D721Med (cell line): Measurements from ENCODE around the gene TMEM218.
"Not testable (repeated sequence)": the region's sequence is repeated elsewhere in the genome, so short reads cannot be mapped to it uniquely, and the experiment has no call there.

Source experiments
- DNase-seq: peaks from one replicate; pipeline ENCODE4 v3.0.0; 2011; ENCODE audit warnings: low spot score; ENCODE audit not compliant: insufficient read length
- FAIRE-seq: peaks from 2 replicates; lab custom pipeline; 2011; peaks lifted over from hg19 to GRCh38; lab: Jason Lieb, UNC
- CTCF ChIP-seq: IDR thresholded peaks from 2 replicates; pipeline ENCODE4 v1.5.1; 2012; ENCODE audit warnings: mild to moderate bottlenecking, control low read depth; ENCODE audit not compliant: insufficient read depth; ENCODE audit errors: missing control alignments

Gene TMEM218

GRCh38 chr11:125064070-125064469 lies 47.4 kb downstream of the TMEM218 start:
- no peak for TF ChIP-seq CTCF
- FAIRE-seq, result no peak
- no peak for DNase-seq

GRCh38 chr11:125063429-125064043 lies 47.9 kb downstream of the TMEM218 start:
- FAIRE-seq, result no peak
- DNase-seq, result no peak
- TF ChIP-seq CTCF, result no peak

GRCh38 chr11:125062931-125063428 lies 48.4 kb downstream of the TMEM218 start, which contains the start of gene SLC37A2:
Gene SLC37A2 (plus strand): TSS chr11:125063305. CDS start chr11:125063368, 63 bp downstream.
- TF ChIP-seq CTCF, result no peak
- no peak for DNase-seq
- no peak for FAIRE-seq

GRCh38 chr11:125062218-125062930 lies 49.1 kb downstream of the TMEM218 start:
- FAIRE-seq (no peak), DNase-seq (no peak)
- TF ChIP-seq CTCF, result no peak

- no peak for FAIRE-seq
These were observed 50.1 kb downstream of the TMEM218 start for GRCh38 chr11:125061281-125061680.

GRCh38 chr11:125057693-125058016 lies 53.8 kb downstream of the TMEM218 start:
- DNase-seq (no peak), FAIRE-seq (no peak)
- no peak for TF ChIP-seq CTCF

More at GRCh38 chr11:125061281-125061680, 50.1 kb downstream of the TMEM218 start:
- DNase-seq, result no peak
- TF ChIP-seq CTCF, result no peak

- DNase-seq, result no peak
- TF ChIP-seq CTCF, result no peak
- no peak for FAIRE-seq
These were observed 54.3 kb downstream of the TMEM218 start for GRCh38 chr11:125056931-125057692.

- DNase-seq, FAIRE-seq: not testable (repeated sequence)
These were observed 55.3 kb downstream of the TMEM218 start for GRCh38 chr11:125056111-125056510.
